Cerebellar cortex (tissue), 1 donor: Measurements from ENCODE around the gene ZNF823.

Experiments
- DNase-seq: peaks from one replicate; pipeline ENCODE4 v3.0.0-alpha.2; 2015; ENCODE audit warnings: low spot score

The ZNF823 gene

DNA sequence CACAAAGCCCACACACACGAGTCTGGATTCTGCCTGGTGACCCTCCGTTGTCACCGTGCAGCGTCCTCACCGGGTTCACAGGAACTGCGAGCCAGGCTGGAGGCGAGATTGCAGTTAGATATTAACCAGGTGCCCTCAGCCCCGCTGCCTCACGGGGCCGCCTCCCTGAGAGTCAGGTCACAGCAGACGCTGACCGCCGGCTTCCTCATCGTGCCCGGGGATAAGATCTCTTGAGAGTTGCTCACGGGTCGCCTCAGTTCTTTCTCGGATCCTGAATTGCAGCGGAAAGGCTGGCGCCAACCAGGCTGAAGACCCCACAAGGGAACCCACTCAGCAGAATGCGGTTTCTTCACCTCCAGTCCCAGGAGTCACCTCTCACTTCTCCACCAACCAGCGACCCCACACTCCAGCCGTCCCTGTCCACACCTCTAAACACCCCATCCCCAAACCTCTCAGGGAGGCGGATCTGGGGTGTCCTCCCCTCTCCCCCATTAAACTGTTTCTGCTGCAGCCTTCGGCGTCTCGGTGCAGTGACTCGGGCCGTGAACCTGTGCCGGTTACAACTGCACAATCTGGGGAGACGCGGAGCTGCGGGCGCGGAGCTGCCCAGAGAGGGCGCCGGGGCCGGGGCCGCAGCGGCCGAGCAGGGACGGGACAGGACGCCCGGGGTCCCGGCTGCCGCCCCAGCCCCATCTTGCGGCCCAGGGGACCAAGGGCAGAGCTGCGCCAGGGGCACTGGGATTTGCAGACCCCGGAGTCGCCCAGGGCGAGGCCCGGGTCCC, 591 bp downstream of the ZNF823 start:
- peak; percentile 31 for DNase-seq

DNA sequence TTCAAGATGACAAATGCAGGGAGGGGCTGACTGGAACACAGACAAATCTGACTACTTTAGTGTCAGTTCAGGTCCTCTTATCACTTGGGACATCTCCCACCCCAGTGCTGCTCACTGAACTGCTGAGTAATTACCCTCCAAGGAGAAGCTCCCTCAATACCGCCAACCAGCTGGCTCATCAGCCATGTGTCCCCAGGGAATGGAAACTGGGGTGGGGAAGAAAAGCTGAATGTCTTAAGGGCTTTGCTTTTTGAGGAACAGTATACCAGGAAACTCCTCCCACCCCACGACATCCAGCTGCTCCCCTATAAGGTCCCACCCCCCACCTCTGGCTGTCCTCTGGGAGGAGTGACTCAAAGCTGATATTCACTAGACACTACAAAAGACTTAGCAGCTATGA, 2.0 kb downstream of the ZNF823 start:
- no peak for DNase-seq

DNA sequence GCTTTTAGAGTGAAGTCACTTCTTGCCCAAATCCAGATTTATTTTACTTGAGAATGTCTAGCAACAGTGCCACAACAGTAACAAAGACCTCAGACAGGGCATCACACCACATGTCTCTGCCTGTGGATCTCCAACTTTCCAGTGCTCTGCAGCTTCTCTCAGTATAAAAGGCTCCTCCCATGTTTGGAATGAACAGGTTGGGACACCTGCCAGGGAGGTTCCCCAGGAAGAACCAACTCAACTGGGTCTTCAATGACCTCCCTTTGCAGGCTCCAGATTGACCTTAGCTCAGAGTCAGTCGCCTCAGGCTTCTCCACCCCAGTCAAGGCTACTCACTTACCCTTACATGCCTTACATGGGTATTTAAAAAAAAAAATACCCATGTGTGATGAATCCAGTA, 3.4 kb downstream of the ZNF823 start:
- DNase-seq, result no peak

DNA sequence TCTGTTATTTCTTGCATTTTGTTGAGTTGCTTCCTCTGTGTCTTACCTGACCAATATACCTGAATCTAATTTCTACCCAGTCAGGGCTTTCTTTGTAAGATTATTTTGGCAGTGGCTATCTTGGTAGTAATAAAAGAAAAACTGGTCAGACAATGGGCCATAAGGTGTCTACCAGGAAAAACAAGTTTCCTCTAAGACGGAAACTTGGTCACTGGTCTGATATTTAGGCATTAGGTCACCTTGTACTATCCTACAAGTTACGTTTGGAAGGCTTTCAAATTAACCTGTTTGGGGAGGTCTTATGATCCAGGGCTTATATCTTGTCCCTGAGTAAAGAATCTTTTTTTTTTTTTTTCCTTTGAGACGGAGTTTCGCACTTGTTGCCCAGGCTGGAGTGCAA, 9.2 kb downstream of the ZNF823 start:
- no peak for DNase-seq

DNA sequence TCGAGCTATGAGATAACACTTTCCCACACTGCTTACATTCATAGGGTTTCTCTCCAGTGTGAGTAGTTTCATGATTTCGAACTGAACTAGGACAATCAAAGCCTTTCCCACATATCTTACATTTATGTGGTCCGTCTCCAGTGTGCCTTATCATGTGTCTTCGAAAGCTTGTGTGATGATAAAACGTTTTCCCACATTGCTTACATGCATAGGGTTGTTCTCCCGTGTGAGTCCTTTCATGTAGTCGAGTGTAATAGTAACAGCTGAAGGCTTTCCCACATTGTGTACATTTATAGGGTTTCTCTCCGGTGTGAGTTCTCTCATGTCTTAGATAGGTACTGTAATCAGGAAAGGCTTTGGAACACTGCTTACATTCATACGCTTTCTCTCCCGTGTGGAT, 16.3 kb downstream of the ZNF823 start:
- no peak for DNase-seq

DNA sequence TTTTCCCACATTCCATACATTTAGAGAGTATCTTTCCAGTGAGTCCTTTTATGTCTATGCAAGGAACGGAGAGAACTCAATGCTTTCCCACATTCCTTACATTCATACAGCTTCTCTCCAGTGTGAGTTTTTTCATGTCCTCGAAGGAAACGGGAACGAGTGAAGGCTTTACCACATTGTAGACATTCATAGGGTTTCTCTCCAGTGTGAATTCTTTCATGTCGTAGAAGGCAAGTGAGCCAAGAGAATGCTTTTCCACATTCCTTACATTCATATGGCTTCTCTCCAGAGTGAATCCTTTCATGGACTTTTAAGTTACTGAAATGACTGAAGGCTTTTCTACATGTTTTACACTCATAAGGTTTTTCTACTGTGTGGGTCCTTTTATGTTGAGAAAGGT, 17.1 kb downstream of the ZNF823 start:
- DNase-seq, result no peak

DNA sequence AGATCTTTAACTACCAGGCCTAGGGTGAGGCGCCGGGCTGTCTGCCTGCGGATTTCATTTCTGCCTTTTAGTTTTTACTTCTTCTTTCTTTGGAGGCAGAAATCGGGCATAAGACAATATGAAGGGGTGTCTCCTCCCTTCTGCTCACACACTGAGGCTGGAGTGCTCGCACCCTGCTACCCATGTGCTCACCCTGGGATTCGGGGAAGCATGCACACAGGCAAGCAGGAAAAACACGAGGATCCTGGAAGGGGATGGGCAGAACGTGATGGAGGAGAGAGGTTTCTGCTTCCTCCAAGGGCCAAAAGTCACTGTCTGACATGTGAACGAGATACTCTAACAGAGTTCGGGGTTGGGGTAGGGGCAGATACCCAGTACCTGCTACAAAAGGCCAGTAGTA, 28.4 kb downstream of the ZNF823 start:
- DNase-seq, result no peak

DNA sequence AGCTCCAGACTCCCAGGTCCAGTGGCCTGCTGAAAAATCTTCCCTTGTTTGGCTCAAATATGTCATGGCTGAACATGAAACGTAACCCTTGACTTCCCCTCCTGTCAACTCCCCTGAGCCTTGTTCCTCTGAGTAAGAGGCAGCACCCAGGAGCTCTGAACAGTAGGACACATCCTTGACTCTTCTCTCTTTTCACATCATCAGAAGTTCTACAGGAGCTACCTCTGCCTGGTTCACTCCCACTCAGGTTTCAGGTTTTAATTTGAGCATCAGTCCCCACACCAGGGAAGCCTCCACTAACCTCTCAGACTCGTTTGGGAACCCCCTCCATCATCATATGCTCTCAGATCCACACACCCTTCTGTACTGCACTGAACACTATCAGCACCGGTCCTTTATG, 30.3 kb downstream of the ZNF823 start:
- DNase-seq, result no peak

DNA sequence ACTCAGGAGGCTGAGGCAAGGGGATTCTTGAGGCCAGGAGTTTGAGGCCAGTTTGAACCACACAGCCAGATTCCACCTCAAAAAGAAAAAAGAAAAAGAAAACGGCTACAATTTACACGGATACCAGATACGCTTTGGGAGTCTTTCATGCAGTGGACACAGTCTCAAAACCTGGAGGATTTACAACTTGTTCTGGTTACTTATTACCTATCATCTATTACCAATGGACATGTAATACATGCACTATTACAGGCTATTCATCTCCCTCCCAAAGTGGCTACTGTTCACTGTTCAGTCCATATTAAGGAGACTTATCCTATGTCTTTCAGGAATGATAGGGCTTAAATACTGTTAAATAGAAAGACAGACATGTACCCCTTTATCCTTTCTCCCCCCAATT, 33.3 kb downstream of the ZNF823 start:
- no peak for DNase-seq

DNA sequence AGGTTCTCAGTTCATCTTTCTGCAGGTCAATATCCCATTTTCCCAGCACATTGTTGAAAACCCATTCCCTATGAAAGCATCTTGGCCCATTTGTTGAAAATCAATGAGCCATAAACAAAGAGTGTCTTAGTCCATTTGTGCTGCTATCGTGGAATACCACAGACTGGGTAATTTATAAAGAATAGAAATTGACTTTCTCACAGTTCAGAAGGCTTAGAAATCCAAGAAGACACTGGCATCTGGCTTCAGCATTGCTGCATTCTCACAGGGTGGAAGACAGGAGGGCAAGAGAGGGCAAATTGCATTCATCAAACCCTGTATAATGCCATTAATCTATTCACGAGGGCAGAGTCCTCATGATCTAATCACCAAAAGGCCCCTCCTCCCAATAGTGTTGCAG, 34.1 kb downstream of the ZNF823 start:
- no peak for DNase-seq

DNA sequence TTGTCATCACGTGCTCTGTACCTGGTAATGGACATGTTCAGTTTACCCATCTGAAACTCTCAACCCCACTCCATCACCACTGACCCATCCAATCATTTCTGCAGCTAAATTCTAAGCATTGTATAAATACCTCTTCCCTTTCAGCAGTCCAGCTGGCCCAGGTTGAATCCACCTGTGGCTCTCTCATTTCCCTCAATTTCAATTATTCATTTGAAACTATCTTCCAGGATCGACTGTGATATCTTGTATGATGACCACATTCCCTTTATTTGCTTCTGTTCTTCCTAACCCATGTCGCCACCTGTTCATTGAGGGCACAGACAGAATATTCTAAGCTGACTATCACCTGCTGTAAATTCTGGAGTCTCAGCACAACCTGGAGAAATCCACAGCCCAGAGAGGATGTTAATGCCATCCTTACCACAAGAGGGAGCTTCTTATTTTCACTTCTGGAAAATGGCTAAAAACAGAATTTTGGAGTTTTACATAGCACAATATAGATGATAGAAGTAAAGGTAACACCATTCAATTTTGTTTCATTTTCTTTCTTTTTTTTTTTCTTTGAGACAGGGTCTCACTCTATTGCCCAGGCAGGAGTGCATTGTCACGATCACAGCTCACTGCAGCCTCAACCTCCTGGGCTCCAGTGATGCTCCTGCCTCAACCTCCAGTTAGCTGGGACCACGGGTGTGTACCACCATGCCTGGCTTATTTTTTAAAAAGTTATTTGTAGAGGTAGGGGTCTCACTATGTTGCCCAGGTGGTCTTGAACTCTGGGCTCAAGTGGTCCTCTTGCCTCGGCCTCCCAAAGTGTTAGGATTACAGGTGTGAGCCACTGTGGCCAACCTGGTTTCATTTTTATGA, 38.6 kb downstream of the ZNF823 start:
- DNase-seq, result peak; percentile 63

DNA sequence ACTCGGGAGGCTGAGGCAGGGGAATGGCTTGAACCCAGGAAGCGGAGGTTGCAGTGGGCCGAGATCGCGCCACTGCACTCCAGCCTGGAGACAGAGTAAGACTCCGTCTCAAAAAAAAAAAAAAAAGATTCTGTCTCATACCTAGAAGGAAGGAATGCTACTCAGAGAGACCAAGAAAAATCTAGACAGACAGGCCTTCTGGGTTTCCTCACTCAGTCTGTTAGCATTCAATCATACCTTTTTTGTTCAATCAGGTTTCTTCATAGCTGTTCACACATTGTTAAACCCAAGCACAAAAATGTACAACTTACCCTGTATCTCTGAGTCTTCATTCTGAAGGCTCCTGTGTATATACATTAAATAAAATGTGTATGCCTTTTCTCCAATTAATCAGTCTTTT, 40.5 kb downstream of the ZNF823 start:
- DNase-seq, result no peak

DNA sequence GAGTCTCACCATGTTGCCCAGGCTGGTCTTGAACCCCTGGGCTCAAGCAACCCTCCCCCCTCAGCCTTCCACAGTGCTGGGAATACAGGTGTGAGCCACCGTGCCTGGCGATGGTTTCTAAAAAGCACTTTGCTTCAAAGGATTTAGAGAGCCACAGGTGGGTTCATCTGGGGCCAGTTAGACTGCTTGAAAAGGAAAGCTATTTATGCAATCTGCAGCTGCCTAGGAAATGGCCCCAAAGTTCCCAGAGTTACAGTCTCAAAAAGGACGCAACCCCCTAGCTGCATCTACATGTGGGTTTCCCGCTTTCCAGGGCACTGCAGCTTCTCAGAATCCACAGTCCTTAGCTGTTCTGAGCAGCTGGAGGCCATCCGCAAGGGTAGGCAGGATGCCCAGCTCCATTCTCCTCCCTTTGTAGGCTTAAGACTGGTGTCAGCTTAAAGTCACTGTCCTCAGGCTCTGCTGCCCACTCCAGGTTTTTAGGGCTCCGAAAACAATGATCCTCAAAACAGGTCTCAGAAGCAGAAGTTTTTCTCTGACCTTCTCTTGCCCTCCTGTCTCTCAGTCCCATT, 41.4 kb downstream of the ZNF823 start:
- no peak for DNase-seq

DNA sequence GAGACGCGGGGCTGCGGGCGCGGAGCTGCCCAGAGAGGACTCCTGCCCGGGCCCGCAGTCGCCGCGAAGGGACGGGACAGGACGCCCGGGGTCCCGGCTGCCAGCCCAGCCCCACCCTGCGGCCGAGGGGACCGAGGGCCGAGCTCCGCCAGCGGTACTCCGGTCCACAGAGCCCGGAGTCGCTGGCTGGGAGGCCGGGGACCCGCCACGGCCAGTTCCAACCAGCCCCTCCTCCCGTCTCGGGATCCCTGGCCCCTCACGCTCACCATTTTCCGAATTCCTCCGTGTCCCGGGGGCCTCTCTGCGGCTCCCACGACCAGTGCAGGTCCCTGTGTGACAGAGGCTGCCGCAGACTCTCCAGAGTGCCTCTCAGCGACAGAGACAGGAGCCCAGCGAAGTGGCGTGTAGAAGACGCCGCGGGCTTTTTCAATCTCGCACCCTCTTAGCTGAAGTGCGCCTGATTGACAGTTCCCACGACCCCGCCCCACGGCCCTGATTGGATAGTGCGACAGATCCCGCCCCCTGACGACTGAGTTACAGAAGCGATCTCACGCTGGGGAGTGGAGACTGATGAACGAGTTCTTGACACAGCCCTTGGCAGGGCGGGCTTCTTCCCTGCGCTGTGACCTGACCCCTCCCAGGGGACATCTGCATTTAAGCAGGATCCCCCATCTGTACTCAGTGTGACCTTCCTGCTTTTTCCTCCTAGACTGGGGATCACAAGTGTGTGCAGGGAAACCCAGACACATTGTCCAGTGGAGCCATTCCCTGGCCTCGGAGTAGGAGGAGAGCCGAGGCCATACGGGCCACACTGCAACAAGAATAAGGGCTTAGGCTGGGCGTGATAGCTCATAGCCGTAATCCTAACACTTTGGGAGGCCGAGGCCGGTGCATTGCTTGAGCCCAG, 44.0 kb downstream of the ZNF823 start:
- DNase-seq, result peak; percentile 98

DNA sequence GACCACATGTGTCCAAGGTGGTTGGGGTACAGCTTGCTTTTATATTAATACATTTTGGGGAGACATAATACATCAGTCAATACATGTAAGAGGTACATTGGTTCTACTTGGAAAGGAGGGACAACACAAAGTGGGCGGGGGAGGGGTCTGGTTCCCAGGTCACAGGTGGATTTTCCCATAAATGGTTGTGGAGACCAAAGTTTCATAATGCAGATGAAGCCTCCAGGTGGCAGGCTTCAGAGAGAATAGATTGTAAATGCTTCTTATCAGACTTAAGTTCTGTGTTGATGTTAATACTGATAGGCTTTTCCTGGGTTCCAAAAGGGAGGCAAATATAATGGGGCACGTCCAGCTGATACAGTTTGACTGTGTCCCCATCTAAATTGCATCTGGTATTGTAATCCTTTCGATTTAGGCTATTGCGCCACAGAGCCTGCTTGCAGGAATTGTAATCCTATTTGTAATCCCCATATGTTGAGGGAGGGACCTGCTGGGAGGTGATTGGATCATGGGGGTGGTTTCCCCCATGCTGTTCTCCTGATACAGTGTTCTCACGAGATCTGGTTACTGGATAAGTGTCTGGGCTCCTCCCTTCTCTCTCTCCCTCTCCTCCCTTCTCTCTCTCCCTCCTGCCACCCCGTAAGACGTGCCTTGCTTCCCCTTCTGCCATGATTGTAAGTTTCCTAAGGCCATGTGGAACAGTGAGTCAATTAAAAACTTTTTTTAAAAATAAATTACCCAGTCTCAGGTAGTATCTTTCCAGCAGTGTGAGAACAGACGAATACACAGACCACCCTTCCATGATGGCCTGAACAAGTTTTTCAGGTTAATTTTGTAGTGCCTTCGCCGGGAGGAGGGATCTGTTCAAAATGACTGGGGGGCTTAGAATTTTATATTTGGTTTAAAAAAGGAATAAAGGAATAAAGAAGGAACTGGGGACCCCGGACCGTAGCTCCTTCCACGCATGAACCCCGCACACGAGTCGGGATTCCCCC, 44.9 kb downstream of the ZNF823 start:
- peak; percentile 44 for DNase-seq

DNA sequence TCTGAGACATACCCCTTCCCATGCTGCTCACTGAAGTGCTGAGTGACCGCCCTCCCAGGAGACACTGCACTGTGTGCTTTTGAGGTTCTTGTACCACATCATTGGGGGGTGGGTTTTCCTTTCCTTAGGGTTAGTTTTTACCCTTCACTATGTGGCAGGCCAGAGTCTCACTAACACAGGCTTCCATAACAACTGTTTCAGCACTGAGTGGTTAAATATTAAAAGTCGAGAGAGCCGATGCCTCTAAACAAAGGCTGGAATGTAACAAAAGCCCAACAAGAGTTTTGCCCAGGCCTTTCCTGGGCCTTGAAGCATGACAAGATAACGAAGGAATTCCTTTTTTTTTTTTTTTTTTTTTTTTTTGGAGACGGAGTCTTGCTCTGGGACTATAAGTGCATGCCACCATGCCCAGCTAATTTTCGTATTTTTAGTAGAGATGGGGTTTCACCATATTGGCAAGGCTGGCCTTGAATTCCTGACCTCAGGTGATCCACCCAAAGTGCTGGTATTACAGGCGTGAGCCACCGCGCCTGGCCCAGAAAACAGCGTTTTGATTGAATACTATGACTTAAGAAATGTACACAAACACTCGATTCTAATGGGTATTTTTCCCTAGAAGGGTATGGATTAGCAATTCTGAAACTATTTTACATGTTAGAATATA, 46.5 kb downstream of the ZNF823 start:
- DNase-seq, result no peak

DNA sequence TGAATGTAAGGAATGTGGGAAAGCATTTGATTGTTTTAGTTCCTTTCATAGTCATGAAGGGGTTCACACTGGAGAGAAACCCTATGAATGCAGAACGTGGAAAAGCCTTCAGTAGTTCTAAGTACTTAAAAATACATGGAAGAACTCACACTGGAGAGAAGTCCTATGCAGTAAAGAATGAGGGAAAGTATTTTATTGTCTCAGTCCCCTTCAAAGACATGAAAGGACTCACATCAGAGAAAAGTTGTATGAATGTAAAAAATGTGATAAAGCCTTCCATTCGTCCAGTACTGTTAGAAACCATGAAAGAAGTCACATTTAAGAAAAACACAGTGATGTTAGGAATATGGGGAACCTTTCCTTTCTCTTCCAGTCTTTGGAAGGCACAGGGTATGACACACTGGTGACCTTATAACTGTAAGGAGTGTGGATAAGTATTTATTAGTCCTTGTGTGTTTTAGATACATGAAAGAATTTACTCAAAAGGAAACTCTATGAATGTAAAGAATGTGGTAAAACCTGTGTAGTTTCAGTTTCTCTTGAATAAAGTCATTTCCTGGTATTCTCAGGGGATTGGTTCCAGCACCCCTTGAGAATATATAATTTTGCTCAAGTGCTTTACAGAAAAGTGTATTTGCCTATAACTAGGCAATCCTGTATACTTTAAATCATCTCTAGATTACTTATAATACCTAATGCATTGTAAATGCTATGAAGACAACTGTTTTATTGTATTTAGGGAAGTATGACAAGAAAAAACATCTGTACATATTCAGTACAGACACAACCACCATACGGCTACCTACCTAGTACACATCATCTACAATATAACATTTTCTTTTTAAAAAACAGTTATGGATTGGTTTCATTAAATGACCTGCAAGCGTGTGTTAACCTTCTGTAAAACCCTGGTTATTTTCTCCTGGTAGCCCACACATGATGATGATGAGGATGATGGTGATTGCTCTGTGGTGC, 52.8 kb downstream of the ZNF823 start:
- no peak for DNase-seq

DNA sequence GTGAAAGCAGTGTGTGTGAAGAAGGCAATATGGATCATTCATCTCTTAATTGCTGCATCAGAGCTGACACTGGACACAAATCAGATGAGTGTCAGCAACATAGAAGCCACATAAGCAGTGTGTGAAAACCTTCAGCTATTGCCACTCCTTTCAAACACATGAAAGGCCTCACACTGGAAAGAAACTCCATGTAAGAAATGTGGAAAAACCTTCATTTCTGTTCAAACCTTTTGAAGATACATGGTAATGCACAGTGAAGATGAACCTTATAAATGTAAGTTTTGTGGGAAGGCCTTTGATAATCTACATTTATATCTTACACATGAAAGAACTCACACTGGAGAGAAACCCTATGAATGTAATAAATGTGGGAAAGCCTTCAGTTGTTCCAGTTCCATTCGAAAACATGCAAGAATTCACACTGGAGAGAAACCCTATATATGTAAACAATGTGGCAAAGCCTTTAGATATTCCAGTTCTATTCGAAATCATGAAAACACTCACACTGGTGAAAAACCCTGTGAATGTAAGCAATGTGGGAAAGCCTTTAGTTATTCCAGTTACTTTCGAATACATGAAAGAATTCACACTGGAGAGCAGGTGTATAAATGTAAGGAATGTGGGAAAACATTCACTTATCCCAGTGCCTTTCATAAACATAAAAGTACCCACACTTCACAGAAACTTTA, 53.6 kb downstream of the ZNF823 start:
- DNase-seq, result no peak
